Measurements from ENCODE around the gene ZSCAN32.

ZSCAN32 gene

DNA sequence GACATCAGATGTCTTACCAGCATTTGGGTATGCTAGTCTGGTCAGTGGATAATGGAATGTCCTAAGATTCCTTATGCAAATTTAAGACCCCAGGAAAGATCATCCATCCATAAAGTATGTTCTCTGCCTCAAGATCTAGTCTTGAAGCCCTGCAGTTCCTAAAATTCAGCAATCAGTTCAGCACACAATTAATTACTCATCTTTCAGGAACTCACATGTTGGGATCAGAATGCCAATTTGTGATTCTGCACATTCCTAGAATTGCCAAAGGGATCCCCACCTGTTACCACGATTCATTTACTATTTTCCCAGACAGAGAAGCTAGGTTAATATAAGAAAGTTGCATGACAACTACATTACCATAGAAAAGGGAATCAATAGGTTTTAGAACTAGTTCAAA lies 41.9 kb downstream of the ZSCAN32 start:
- DNase-seq (ENCODE audit: low read depth in 3 of 3, low spot score in 1 of 3): no peak

DNA sequence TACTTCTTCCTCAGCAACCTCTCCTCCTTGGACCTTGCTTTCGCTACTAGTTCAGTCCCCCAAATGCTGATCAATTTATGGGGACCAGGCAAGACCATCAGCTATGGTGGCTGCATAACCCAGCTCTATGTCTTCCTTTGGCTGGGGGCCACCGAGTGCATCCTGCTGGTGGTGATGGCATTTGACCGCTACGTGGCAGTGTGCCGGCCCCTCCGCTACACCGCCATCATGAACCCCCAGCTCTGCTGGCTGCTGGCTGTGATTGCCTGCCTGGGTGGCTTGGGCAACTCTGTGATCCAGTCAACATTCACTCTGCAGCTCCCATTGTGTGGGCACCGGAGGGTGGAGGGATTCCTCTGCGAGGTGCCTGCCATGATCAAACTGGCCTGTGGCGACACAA lies 44.7 kb downstream of the ZSCAN32 start:
- DNase-seq (ENCODE audit: low read depth in 3 of 3, low spot score in 1 of 3): no peak

DNA sequence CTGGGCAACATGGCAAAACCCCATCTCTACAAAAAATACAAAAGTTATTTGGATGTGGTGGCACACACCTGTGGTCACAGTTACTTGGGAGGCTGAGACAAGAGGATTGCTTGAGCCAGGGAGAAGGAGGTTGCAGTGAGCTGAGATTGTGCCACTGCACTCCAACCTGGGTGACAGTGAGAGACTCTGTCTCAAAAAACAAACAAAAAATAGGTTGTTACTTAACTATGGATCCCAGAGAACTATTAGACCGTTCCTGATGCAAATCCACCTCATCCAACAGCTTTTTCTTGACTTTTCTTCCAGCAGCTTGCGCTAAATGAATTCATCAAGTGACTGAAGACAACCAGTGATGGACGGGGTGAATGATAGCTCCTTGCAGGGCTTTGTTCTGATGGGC lies 45.2 kb downstream of the ZSCAN32 start, which contains the start of gene OR2C1:
Gene OR2C1, plus strand, starts transcription at position 301 of the 400 bp plus-strand sequence. Its CDS starts 52 bp downstream, at position 353.
- DNase-seq (ENCODE audit: low read depth in 3 of 3, low spot score in 1 of 3): no peak

GRCh38 chr16:3349175-3349574 lies 51.6 kb downstream of the ZSCAN32 start:
- DNase-seq (ENCODE audit: low read depth in 3 of 3, low spot score in 1 of 3): no peak

- no peak for DNase-seq (ENCODE audit: low read depth in 3 of 3, low spot score in 1 of 3)
Measured at GRCh38 chr16:3348547-3349167, 52.1 kb downstream of the ZSCAN32 start.

DNA sequence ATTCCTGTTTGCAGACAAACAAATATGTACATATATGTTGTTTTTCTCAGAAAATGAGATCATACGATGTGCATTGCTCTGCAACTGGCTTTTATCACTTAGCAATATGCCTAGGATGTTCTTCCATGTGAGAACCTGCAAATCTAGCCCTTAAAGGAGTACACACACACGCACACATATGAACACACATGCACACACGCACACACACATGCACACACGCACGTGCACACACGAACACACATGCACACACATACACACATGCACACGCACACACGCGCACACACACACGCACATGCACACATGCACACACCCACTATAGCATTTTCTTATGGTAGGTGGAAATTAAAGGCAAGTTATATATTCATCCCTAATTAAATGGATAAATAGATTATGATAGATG lies 53.2 kb downstream of the ZSCAN32 start:
- no peak for DNase-seq (ENCODE audit: low read depth in 3 of 3, low spot score in 1 of 3)

DNA sequence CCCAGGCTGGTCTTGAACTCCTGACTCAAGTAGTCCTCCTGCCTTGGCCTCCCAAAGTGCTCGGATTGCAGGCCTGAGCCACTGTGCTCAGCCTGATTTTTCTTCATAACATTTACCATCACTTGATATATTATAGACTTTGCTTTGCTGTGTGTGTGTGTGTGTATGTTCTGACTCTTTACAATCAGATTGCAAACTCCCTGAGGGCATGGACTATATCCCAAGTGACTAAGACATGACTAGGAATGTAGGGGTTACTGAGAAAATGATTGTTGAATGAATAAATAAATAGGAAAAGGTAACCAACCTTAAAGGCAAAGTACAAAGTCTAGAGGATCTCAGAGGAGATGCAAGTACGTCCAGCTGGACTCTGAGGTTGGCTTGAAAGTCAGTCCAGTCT lies 54.8 kb downstream of the ZSCAN32 start:
- no peak for DNase-seq (ENCODE audit: low read depth in 3 of 3, low spot score in 1 of 3)

All from stimulated activated CD4-positive, alpha-beta T cell treated with anti-CD3 and anti-CD28 coated beads, TNF-alpha, amount 100 ng/mL, for 1 hour (primary cell).